DOHH2 (cell line): ENCODE results near the gene GATAD2B.

Source experiments
- H3F3A ChIP-seq: fragments of 200-600 bp; sonication (generic), shearing (Covaris generic); 2 replicates; pipeline ENCODE4 v1.6.0; 2016; ENCODE audit warnings: antibody characterized with exemption, mild to moderate bottlenecking; ENCODE audit not compliant: control insufficient read depth, insufficient read depth
- H3K27ac ChIP-seq: fragments of 200-600 bp; sonication (generic); 2 replicates; pipeline ENCODE4 v1.5.1; 2014; ENCODE audit warnings: low read depth, mild to moderate bottlenecking, low read length, moderate library complexity
- H3K27me3 ChIP-seq: fragments of 200-600 bp; sonication (generic); 2 replicates; pipeline ENCODE4 v1.6.1; 2014; ENCODE audit warnings: mild to moderate bottlenecking, low read length, mixed read lengths; ENCODE audit not compliant: control insufficient read depth
- H3K36me3 ChIP-seq: fragments of 200-600 bp; sonication (generic); 2 replicates; pipeline ENCODE4 v1.6.1; 2014; ENCODE audit warnings: mild to moderate bottlenecking, low read length, moderate library complexity, mixed read lengths; ENCODE audit not compliant: control insufficient read depth
- H3K4me1 ChIP-seq: fragments of 200-600 bp; sonication (generic); 2 replicates; pipeline ENCODE4 v1.6.1; 2014; ENCODE audit warnings: mild to moderate bottlenecking, low read length, mixed read lengths; ENCODE audit not compliant: control insufficient read depth
- H3K4me2 ChIP-seq: fragments of 200-600 bp; sonication (generic); 2 replicates; pipeline ENCODE4 v1.6.0; 2014; ENCODE audit warnings: mild to moderate bottlenecking, low read length, moderate library complexity
- H3K4me3 ChIP-seq: fragments of 200-600 bp; sonication (generic); 2 replicates; pipeline ENCODE4 v1.5.1; 2014; ENCODE audit warnings: mild to moderate bottlenecking, low read length, mixed read lengths
- H3K79me2 ChIP-seq: fragments of 200-600 bp; sonication (generic); 2 replicates; pipeline ENCODE4 v1.6.1; 2014; ENCODE audit warnings: mild to moderate bottlenecking, low read length, mixed read lengths; ENCODE audit not compliant: control insufficient read depth
- H3K9me2 ChIP-seq: fragments of 200-600 bp; sonication (generic); replicated peaks from 2 replicates; pipeline ENCODE4 v1.6.1; 2014; ENCODE audit warnings: mild to moderate bottlenecking, low read length, mixed read lengths; ENCODE audit not compliant: control insufficient read depth
- H3K9me3 ChIP-seq: fragments of 200-600 bp; sonication (generic); 2 replicates; pipeline ENCODE4 v1.6.1; 2014; ENCODE audit warnings: antibody characterized with exemption, low read length, mixed read lengths; ENCODE audit not compliant: control insufficient read depth, insufficient read depth
- H4K20me1 ChIP-seq: fragments of 200-600 bp; sonication (generic); 2 replicates; pipeline ENCODE4 v1.6.0; 2014; ENCODE audit warnings: low read depth, mild to moderate bottlenecking, antibody characterized with exemption, low read length, moderate library complexity; ENCODE audit not compliant: control insufficient read depth, insufficient read depth
- CTCF ChIP-seq: fragments of 200-600 bp; sonication (generic); IDR thresholded peaks from one replicate; pipeline ENCODE4 v1.5.1; 2014; ENCODE audit warnings: antibody characterized with exemption, mild to moderate bottlenecking, low read depth, low read length; ENCODE audit not compliant: poor library complexity, severe bottlenecking
- EZH2phosphoT487 ChIP-seq: fragments of 200-600 bp; sonication (generic); IDR thresholded peaks from 2 replicates; pipeline ENCODE4 v1.6.1; 2017; ENCODE audit warnings: borderline replicate concordance, mild to moderate bottlenecking, antibody characterized with exemption, low read length, moderate library complexity, mixed read lengths

GATAD2B gene

GRCh38 chr1:153963850-153964331 lies 41.1 kb upstream of the GATAD2B start:
- no peaks in the 10 kb centered on the region for H3K9me3 ChIP-seq
- H3K27me3 ChIP-seq: no peaks in the 10 kb centered on the region
- no peak for TF ChIP-seq EZH2phosphoT487
- no peak for TF ChIP-seq CTCF
- H3K4me3 ChIP-seq: peak overlapping the region; percentile 84
- peaks cover 14% of the 10 kb centered on the region for H3F3A ChIP-seq
- H3K4me2 ChIP-seq: peak overlapping the region; percentile 83
- H3K4me1 ChIP-seq: peaks cover 54% of the 10 kb centered on the region
- H3K9me2 ChIP-seq: no peaks in the 10 kb centered on the region
- H3K79me2 ChIP-seq: peaks cover 65% of the 10 kb centered on the region
- H3K36me3 ChIP-seq: peaks cover 43% of the 10 kb centered on the region
- H3K27ac ChIP-seq: peak overlapping the region; percentile 59
- H4K20me1 ChIP-seq: no peaks in the 10 kb centered on the region

DNA sequence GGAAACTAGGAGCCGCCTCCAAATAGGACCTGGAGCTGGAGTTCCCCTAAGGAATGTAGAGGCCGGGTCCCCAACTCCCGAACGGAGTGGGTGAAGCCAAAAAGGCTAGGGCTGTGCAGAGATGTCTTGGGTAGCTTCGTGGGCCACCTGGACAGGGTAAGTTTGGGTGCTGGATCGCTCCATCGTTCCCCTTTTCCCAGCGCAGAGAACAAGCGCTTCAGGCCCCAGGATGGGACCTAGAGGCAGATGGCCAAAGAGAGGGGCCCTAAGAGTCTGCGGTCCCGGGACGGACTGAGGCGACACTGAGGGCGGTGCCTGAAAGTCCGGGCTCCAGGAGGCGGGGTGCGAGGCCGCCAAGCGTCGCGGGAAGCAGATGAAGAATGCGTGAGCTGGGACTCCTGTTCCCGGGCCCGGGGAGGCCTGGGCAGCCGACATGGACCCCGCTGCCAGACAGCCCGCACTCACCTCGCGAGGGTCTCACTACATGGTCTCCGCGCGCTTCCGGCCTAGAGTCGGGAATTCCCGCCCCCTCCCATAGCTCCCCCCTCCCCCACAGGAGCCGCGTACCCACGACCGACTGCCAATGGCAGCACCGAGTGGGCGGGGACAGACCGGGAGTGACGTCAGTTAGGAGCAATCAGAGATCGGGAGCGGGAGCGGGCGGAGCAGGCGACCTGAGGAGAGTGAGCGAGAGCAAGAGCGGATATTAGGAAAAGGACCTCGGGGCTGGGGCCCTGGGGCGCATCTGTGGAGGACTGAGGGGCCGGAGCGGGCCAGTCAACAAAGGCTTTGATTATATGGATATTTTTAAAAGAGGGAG lies 40.5 kb upstream of the GATAD2B start, which contains the start of gene SLC39A1:
TSS of gene SLC39A1 (minus strand) at position 508 of the 820 bp plus-strand sequence. CDS start 822 bp downstream, outside the sequence.
- no peak for TF ChIP-seq CTCF
- no peak for TF ChIP-seq EZH2phosphoT487
- Histone ChIP-seq H3K9me2 (no peaks in the 10 kb centered on the region), H3F3A (peaks cover 14% of the 10 kb centered on the region), H3K9me3 (no peaks in the 10 kb centered on the region), H3K4me1 (peaks cover 52% of the 10 kb centered on the region), H3K4me3 (peak within 1 kb of the TSS; percentile 84), H4K20me1 (no peaks in the 10 kb centered on the region), H3K4me2 (peak within 1 kb of the TSS; percentile 83), H3K79me2 (peaks cover 60% of the 10 kb centered on the region), H3K36me3 (peaks cover 45% of the 10 kb centered on the region), H3K27me3 (no peaks in the 10 kb centered on the region), H3K27ac (peak within 1 kb of the TSS; percentile 59)

- H3K79me2 ChIP-seq: peaks cover 64% of the 10 kb centered on the region
- peak overlapping the region; percentile 83 for H3K4me2 ChIP-seq
- H4K20me1 ChIP-seq: no peaks in the 10 kb centered on the region
- peaks cover 14% of the 10 kb centered on the region for H3F3A ChIP-seq
- no peaks in the 10 kb centered on the region for H3K9me3 ChIP-seq
- peaks cover 52% of the 10 kb centered on the region for H3K4me1 ChIP-seq
- H3K9me2 ChIP-seq: no peaks in the 10 kb centered on the region
- H3K4me3 ChIP-seq: peak overlapping the region; percentile 84
- H3K27ac ChIP-seq: peak overlapping the region; percentile 59
- TF ChIP-seq EZH2phosphoT487 (no peak), CTCF (no peak)
- peaks cover 54% of the 10 kb centered on the region for H3K36me3 ChIP-seq
- H3K27me3 ChIP-seq: no peaks in the 10 kb centered on the region
These were observed 39.6 kb upstream of the GATAD2B start for GRCh38 chr1:153962088-153963029.
